GM21737 (cell line): Measurements from ENCODE around the gene FBXO42.

ENCODE experiments used
- ATAC-seq: cut with Tn5 transposase; IDR thresholded peaks from one replicate; pipeline ENCODE4 v1.9.1; 2021; ENCODE audit warnings: mild to moderate bottlenecking, moderate library complexity; ENCODE audit not compliant: unreplicated experiment

FBXO42 gene

DNA sequence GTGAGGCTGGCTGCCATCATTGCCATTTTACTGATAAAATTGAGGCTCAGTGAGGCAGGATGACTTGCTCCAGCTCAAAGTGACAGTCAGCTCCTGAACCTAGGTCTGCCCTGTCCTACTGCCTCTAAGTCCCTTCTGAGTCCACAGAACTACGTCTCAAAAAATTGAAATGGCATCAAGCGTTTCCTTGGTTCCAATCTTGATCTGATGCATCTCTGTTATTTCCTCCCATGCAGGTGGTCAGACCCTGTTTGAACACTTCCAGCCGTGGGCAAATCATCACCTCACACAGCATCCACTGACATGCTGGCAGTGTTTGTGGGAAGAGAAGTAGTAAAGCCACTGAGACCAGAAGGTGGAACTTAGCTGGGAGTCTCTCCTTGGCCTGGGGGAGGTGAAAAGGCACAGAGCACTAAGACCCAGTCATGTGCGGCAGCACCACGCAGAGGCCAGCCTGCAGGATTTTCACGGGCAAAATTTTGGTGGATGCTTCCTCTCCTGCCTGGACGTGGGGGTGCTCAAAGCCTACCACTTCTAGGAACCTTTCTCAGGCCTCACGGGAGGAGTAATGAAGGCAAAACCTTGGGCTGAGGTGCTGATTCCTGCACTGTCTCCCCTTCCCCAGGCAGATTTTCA lies 107.5 kb downstream of the FBXO42 start:
- no peak for ATAC-seq

DNA sequence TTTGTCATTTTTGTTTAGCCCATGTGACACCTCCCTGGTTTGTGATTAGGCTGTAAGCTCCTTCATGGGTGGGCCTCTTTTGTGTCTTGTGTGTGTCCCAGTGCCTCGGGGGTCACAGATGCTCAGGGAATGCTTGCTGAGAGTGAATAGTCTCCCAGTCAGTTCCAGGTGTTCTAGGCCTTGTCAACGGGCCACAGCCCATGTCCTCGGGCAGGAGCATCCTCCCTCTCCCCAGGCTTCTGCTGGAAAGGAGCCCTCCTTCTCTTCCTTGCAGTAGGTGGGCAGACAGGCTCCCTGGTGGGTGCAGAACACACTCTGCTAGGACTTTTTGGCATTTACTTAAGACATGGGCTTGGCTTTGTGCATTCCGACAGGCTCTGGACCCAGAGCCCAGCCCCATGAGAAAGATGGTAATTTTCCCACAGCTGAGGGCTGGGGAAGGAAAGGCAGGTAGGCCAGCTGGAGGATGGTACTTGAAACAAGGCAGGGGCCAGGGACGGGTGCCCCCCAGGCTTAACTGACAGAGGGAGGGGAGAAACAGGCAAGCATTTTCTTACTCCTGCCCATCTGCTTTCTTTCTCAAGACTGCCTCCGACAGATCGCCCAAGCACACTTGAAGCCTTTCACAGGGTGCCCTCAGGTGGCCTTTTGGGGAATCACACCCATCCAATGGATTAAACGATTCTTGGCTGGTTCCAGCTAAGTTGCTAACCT lies 108.2 kb downstream of the FBXO42 start:
- ATAC-seq: no peak

DNA sequence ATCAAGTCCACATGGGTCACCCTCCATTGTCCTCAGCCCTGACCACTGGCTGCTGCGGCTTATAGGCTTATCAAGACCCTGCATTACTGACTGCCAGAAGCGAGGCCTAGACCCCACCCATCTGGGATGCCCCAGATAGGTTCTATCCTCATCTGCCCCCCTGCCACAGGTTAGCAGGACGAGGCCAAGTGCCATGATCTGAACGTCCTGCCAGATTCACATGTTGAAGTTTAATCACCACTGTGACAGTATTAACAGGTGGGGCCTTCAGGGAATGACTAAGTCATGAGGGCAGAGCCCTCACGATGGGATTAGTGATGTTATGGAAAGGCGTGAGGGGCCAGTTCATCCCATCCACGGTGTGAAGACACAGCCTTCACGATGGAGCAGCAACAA lies 109.1 kb downstream of the FBXO42 start:
- ATAC-seq: no peak

DNA sequence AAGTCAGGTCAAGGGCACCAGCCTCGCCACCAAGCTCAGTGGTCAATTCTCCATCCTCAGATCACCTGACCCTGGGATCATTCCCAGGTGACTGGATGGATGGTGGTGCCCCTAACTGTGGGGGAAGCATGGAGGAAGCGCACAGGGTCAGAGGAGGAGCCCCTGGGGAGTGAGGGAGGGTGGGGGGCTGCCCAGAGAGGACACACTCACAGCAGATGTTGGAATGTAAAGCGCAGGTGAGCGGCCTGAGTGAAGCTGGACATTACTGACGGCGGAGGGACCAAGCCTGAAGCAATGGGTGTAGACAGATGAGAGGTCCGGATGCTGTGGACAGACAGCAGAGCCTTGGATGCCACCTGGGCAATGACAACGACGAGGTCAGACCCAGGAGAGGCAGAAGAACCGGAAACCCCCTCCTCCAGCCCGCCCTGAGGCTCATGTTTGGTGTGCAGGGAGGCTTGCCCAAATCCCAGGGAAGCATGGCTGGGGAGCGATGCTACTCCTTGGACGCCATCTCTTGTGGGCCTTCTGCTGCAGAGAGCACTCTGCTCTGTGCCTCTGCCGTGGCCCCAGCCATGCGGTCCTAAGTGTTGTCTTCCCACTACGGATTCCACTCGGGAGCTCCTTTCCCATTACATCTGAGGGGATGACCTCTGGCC lies 109.6 kb downstream of the FBXO42 start:
- no peak for ATAC-seq

DNA sequence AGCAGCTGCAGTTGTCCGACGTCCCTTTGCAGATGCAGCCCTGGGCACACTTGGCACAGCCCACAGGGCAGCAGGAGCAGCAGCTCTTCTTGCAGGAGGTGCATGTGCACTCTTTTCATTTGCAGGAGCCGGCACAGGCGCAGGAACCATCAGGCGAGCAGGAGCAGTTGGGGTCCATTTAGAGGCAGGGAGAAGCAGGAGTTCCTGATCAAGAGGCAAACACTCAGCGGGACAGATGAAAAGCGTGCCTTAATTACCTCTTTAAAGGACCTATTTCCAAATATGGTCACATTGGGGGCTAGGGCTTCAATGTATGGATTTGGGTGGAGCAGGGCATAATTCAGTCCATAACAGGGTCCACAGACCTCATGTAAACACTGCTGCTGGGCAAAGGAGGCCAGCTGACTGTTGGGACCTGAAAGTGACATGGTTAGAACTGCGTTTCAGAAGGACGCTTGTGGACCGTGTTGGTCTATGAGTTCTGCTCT lies 111.0 kb downstream of the FBXO42 start:
- ATAC-seq: no peak

DNA sequence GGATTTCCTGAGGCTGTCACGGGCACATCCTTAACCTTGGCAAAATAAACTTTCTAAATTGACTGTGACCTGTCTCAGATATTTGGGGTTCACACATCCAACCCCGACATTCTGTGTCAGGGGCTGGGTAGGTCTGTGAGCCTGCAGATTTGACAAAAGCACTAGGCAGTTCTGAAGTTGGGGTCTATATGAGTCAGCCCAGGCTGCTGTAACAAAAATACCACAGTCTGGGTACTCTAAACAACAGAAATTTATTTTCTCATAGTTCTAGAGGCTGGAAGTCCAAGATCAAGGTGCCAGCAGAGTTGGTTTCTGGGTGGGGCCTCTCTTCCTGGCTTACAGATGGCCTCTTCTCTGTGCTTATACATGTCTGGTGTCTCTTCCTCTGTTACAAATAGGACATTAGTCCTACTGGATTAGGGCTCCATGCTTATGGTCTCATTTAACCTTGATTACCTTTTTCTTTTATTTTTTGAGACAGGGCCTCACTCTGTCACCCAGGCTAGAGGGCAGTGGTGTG lies 112.2 kb downstream of the FBXO42 start:
- ATAC-seq: no peak

DNA sequence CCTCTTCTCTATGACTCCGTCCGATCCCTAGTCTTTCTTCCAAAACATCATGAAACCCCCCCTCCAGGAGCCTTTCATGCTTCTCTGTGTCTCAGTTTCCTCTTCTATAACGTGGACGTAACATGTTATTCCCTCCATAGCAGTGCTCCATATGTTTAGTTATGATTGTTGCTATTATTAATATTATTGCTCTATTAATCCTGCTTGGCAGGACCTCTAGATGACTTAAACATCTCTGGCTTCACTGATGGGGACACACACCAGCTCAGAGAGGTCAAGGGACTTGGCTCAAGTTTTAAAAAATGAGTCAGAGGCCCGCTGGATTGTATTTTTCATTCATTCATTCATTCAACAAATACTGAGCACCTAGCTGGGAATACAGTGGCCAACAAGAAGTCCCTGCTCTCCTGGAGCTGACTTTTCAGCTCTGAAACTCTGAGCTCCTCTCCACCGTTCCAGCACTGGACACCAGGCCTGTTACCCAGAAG lies 114.9 kb downstream of the FBXO42 start:
- no peak for ATAC-seq

DNA sequence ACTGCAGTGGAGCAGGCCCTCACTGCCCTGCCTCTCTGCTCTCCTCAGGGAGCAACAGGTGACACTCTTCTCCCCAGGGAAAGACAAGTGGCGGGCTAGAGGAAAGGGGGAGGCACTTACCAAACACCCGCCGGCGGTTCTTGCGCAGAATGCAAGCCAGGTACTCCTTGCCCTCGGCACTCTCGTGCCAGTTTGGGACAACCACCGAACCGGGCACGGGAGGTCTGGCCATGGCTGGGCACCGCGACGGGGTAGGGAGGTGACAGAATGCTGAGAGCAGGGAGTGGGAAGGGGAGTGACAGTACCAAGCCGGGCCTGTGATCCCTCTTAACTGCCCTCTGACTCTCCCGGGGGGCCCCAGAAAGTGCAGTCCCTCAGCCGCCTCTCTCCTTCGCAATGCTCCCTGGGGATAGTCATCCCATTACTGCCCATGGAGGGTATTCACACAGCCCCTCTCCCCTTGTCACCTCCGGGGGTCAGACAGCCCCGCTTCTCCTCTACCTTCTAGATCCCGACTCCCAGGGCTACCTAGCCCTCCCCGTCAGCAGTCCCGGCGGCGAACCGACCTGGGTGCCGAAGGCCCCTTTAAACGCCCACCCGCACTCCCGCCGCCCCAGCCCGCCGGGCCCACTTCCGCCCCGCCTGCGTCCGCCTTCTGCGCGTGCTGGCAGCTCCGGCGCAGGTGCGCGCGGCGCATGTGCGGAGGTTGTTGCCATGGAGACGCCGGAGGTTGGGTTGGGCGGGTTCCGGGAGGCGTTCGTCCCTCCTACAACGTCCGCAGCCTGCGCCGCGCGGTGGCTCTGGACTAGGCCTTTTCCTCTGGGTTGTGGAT lies 115.6 kb downstream of the FBXO42 start, which contains the start of gene CPLANE2:
Gene CPLANE2 (minus strand): TSS at position 673 of the 832 bp plus-strand sequence. CDS start 441 bp downstream, at position 232.
- peak; percentile 81 for ATAC-seq

DNA sequence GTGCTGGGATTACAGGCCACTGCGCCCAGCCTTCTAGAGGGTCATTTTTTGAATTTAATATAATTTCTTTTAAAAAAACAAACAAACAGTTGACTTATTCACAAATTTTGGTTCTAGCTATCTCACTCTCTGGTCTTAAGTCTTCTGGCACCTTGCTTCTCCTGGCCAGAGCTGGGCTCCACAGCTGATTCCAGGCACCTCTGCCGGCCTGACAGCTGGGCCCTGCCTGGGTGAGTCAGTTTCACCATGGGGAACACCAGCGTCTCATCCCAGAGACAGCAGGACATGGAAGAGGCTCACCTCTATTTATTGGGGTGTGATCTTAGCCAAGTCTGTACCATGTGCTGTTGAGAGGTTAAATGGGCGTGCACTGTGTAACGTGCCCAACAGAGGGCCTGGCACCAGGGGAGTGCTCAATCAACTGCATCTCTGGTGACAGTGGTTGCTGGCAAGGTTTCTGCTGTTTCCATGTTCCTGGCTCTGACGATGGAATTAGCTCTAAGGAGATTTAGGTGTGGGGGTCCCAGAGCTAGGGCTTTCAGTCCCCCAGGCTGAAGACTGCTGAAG lies 116.3 kb downstream of the FBXO42 start:
- ATAC-seq: peak; percentile 35

DNA sequence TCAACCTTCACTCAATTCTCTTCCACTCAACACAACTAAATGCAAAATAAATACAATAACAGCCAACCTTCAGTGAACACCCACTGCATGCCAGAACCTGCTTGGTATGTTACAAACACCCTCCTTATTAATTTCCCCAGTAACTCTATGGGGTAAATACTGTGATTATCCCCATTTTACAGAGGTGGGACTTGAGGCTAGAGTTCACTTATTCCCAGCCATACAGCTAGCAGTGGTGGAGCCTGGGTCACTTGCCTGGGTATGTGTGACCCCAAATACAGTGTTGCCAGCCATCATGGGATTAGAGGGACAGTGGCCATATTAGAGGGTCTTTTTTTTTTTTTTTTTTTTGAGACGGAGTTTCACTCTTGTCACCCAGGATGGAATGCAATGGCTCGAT lies 116.9 kb downstream of the FBXO42 start:
- ATAC-seq: no peak

DNA sequence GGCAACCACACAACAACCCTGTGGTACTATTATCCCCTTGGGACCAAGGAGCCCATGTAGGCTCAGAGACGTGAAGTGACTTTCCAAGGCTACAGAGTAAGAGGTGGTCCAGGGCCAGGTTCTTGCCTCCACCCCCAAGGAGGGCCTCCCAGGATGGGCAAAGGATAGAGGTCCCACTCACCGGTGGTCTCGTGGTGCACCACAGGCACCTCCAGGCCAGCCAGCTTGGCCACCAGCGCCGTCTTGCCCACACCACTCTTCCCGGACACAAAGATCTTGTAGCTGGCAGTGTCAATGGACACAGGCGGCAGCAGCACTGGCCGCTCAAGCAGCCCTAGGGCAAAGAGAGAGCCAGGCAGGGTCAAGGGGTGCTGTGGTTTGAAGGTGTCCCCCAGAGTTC lies 118.8 kb downstream of the FBXO42 start:
- ATAC-seq: no peak

DNA sequence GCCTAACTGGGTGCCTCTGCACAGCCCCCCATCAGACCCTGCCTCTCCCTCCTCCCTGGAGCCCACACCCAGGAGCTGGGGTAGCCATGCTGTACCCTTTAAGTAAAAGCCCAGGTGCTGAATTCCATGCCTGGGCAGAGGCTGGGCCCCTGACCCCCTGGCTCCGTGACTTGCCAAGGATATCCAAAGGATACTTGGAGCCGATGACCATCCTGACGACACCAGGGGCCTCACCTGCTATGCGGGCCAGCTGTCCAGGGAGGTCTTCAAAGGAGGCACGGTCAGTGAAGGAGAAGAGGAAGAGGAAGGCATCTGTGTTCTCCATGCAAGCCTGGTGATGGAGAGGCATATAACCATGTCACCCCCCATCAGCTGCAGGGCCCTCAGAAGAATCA lies 120.0 kb downstream of the FBXO42 start:
- no peak for ATAC-seq

DNA sequence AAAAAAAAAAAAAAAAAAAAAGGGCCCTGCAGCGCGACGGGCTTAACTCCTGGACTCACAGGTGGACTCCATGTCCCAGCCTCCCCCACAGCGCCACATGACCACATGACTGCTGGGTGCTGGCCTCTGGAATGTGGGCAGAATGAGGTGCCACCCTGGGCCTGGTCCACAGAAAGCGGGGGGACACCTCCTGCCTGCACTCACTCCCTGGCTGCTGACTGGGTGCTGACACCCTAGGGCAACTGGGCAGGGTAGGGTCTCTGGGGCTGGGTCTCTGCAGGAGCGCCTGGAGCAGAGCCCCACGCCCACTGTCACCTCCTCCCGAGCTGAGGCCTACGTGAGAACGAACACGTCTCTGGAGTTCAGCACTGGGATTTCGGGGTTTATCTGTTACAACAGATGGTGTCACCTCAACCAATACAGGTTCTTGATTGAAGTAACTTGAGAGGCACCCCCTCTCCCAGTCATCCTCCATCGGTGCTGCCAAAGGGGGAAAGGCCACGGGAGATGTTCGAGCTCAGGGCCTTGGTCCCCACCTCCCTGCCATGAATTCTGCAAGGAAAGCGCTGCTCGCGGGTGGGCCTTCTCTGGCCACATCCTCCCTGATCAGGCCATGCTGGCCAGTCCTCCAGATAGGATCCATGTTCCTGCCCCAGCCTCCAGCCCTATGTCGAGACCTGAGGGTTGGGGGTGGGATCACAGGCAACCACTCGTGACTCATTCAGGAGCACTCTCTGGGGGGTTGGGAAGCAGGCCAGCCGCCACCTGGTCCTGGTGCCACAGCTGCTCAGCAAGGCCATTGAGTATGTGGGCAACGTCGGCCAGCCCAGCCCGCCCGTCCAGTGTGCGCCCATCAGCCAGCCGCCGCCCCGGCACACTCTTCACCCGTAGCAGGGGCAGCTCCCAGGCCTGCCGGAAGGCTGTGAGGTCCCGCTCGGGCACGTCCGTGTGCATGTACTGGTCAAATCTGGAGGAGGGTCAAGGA lies 120.7 kb downstream of the FBXO42 start:
- no peak for ATAC-seq

DNA sequence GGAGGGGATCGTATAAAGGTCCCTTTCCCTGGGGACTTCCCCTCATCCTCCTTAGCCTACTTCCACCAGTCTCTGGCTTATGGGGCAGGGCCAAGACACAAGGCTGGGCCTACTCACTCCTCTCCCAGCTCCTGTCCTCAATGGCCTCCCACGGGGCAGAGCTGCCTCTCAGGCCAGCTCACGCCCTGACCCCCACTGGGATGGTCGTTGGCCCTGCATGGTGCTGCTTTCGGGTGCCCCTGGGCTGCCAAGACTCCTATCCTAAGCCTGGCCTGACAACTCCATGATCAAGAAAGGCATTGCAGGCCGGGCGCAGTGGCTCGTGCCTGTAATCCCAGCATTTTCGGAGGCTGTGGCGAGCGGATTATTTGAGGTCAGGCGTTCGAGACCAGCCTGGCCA lies 121.5 kb downstream of the FBXO42 start:
- no peak for ATAC-seq

DNA sequence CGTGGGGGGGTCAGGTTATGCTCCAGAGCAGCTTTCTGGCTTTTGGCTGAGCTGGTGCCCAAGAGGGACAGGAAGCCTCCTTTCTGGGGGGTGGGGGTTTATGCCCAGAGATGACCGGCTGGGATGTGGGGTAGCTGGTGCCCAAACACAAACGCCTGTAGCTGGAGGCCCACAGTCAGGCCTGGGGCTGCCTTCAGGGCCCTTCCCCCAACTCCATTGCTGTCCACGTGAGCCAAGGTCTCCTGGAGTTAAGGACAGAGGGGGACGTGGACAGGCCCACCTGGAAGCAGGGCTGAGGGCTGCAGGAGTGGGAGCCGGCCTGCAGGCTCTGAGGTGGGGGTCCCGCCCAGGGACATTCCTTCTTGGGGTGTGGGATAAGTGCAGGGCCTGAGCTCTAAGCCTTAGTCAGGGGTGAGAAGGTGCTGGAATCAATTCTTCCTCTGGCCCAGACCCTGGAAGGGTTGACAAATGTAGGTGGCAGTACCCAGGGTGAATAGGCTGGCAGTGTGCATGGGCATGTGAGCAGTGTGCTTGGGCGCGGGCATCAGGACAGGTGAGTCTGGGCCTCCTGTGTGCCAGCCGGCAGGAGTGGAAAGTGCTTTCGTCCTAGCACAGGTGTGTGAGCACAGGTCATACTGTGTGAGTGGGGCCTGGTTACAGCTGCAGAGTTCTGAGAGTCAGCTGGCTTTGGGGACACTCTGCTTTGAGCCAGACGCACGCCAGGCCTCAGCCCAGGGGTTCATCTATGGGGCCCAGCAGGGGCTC lies 122.1 kb downstream of the FBXO42 start:
- no peak for ATAC-seq

DNA sequence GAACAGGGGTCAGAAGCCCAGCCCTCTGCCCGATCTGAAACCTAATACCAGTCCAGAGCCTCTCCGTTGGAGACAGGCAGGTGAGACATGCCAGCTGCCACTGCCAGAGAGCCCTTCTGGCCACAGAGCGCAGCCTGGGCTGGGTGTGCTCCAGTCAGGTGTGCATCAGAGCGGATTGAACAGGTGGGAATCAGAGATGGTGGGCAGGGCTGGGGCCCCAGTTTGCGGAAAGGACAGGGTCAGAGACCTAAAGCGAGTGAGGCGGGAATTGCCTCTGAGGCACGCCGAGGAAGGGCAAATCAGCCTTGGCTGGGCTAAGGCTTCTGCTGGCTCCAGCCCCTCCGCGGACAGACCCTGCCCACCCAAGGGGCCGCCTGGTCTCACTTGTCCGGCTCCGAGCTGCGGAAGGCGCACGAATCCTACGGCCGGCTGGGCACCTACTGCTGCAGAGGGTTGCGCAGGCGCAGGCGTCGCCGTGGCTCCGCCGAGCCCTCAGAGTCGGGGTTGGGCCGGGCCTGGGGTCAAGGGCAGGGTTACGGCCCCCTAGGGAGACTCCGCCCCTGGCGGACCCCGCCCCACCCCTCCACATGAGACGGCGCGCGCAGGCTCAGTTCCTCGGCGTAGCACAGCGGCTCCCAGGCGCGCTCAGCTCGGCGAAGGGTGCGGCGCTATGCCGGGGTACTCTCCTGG lies 125.6 kb downstream of the FBXO42 start:
- ATAC-seq: no peak

DNA sequence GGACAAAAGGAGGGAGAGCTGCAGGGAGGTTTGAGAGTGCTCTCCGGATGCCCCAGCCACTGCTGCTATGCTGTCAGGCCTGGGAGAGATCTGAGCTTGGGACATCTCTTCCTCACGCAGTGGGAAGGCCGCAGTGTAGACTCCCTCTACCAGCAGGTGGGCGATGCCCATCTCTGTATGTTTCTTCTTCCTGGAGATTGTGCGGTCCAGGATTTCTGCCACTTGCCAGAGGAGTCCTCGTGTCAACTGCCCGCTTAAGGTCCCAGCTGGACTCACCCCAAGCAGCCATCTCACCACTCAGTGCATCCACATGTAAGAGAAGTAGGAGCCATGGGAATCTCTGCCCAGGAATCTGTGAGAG lies 126.2 kb downstream of the FBXO42 start:
- no peak for ATAC-seq

DNA sequence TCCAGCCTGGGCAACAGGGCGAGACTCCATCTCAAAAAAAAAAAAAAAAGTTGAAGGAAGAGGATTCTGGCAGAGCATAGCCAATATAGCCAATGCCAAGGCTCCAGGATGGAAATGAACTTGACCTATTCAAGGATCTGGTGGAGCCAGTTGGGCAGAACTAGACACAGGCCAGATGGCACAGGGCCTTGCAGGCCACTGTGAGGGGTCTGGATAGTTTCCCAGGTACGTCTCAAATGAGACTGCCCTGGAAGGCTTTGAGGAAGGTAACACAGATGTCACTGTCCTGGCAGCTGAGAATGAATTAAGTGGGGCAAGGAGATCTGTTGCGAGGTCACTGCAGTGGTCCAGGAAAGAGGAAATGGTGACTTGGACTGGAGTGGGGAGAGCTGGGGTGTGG lies 127.8 kb downstream of the FBXO42 start:
- no peak for ATAC-seq
